Inflammatory macrophage treated with lipopolysaccharide for 1 hour (primary cell): ENCODE data around the gene MYMX.
A peak's percentile ranks its signal among the peaks of the same experiment; 100 is the strongest.

ENCODE experiments used
- DNase-seq, 2 donors: peaks; one replicate each; pipeline ENCODE4 v3.0.0-alpha.2; 2020 to 2022

Gene MYMX

GRCh38 chr6:44253307-44254101, 36.8 kb downstream of the MYMX start:
- DNase-seq, result peak in 1 of 2 donors; percentile 70

DNA sequence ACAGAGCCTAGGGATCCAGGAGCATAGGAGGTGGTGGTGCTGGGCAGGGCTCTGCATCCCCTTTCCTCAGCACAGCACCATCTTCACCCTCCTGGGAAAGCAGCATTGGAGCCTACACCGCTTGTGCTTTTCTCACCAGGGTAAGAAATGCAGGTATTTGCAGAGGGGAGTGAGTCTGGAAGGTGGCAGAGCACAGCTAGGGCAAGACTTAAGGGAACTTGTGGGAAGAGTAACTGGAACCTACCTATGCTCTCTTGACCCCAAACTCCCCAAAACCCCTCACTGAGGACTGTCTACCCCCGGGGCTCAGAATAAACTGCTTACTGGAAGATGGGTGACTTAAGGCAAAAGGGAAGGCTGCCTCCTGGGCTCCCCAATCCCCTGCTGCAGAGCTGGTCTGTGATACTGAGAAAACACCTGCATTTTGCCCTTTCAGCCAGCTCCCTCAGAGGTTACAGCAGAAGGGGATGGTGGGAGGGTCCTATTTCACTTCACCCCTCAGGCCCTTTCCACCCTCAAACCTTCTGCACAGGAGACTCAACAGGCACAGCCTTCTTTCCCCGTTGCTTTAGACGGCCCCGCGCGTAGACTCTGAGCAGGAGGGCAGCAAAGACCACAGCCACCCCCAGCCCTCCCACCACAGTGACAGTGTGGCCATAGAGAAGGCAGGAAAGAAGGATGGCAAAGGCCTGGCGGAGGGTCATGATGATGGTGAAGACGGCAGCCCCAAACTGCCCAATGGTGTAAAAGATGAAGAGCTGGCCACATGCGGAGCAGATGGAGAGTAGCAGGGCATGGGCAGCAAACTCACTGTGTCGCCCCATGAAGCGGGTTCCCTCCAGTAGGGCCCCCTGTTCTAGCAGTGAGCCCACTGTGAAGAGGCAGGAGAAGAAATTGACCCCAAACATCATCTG, 37.7 kb downstream of the MYMX start:
- no peak for DNase-seq

DNA sequence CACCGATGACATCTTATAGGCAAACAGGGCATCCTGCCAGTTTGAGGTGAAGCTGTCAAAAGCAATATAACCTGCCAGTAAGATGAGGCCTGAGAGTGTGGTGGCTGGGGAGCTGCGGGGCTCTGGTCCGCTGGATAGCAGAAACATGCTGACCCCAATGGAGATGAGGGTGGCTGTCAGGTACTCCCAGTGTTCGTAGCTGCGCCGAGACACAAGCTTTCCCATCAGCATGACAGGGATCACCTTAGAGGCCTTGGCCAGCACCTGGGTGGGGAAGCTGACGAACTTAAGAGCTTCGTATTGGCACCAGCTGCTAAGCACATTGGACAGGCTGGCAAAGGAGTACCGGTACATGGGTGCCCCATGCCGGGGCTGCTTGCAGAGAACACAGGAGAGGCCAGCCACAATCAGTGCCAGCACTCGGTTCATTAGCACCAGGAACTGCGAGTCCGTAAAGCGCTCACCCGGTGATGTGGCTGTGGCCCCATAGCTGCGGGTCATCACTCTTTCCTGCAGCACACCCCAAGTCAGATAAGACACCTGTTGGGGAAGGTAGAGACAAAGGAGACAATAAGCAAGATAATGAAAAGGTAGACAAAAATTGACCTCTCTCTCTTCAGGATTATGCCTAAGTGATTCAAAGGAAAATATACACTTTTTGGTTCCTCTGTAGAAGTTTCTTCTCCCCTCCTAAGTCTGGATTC, 38.5 kb downstream of the MYMX start:
- DNase-seq, result no peak

DNA sequence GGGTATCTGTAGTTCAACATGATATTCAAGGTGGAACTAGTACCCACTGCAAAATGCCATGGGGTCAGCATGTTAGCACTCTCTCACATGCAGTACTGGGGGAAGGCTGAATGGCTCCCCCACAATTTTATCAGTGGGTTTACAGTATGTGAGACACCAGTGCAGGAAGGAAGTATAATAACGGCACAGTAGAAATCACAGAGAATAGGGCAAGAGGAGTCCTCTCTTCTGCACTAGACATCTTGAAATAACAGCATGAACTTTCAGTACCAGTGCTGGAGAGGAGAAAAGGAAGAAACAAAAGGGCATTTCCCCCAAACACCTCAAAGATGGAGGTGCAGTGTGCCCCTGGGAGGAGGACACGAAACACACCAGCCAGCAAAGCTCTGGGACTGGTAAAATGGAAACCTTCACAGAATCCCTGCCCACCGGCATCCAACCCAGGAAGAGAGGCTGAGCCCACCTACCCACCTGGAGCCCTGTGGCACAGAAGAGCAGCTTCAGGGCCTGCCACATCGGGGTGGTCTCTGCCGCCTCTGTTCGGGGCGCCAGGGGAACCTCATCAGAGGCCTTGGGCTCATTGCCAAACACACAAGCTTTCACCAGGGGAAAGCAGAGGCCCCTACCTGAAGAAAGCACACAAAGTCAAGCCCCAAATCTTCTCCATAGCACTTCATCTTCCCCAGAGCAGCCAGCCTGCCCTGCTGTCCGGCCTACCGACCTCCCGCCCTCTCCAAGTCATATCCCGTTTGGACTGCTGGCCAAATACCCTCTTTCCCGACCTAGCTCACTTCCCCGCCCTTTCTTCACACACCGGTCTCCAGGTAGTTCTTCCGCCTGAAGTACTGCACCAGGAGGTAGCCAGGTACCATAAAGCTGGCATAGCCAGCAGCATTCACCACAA, 39.4 kb downstream of the MYMX start:
- DNase-seq, result no peak

GRCh38 chr6:44256775-44257024, 40.0 kb downstream of the MYMX start:
- DNase-seq, result peak in 1 of 2 donors; percentile 18

DNA sequence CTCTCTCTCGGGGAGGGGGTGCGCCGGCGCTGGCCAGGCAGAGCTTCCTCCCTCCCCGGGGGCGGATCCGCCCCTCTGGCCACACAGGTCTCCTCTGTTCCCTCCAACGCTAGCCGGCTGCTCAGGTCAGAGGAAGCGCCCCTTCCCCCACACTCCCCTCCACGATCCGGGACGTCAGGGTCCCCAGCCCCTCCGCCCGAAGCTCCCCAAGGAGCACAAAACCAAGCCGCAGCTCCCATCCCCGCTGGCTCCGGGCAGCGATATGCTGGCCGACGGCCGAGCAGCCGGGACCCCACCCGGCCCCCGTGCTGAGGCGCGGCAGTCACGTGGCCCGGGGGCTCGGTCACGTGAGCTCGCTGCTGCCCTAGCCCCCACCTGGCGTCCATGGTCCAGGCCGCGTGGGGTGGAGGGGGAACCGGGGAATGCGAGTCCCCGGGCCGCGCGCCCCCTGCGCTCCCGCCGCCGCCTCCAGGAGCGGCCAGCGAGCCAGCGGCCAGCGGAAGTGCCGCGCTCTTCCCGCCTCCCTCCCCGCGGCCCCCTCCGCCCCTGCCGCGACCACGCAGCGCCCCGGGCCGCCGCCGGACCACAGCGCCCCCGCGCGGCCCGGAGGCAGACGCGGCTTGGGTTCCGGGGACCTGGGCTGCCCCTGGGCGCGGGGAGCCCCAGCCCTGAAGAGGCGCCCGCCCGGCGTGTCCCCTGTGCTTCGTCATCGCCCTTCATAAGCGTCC, 40.5 kb downstream of the MYMX start, which contains the start of gene SLC35B2:
TSS of gene SLC35B2 (minus strand) at position 504 of the 728 bp plus-strand sequence. CDS start at position 386, 118 bp downstream.
- DNase-seq, result peak in 1 of 2 donors; percentile 63

DNA sequence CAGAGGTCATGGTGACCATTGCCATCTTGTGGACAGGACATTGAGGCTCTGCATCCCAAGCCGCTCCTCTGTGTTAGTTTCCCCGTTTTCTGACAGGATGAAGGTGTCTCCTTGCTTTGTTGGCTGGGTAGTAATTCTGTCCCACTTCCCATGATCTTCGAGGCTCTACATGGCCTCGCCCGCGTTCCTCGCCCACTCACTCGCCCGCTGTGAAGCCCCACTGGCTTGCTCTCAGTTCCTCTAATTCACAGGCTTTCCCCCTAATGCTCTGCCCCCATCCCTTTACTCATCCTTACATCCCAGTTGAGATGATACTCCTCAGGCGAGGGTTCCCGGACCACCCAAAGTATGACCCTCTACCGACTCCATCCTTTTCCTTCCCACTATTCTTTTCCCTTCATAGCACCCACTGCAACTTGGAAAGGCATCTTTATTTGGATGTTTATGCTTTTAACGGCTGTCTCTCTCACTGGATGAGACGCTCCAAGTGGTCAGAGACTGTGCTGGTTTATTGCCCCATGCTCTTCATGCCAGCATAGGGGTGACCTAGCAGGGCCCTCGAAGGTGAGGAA, 41.1 kb downstream of the MYMX start:
- DNase-seq, result peak; percentile 67 to 86

- DNase-seq, result no peak
These were observed 41.7 kb downstream of the MYMX start for GRCh38 chr6:44258325-44258863.

DNA sequence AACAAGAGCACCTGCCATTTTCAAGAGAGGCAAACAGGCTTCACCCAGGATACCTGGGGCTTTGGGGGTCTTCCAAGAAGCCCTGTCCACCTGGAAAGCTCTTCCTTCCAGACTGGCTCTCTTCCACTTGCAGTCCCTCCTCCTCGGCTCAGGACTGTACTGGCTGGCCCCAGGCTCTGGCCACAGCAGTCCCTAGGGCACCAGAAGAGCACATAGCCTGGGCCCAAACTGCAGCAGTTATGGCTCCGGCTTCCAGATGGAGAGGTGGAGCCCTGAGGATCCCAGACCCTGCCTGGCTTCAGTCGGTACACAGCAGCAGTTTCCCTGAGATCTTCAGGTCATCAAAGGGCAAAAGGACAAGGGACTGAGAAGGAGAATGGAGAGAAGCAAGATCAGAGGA, 42.2 kb downstream of the MYMX start:
- DNase-seq, result no peak

DNA sequence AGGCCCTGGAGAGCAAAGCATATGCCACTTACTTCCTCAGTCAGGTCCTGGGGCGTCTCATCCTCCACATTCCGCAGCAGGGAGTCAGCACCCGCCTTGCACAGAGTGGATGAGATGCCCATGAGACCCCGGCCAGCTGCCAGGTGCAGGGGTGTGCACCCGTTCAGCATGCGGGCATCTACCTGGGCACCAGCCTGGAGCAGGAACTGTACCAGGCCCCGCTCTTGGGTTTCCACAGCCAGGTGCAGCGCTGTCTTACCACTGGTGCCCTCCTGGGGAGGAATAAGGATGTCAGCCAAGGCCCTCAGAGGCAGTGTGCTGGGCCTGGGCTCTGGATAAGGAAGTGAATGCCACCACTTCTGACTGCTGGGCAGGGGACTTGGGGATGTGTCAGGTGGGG, 43.3 kb downstream of the MYMX start:
- DNase-seq, result no peak

GRCh38 chr6:44260451-44261297, 43.9 kb downstream of the MYMX start:
- no peak for DNase-seq

DNA sequence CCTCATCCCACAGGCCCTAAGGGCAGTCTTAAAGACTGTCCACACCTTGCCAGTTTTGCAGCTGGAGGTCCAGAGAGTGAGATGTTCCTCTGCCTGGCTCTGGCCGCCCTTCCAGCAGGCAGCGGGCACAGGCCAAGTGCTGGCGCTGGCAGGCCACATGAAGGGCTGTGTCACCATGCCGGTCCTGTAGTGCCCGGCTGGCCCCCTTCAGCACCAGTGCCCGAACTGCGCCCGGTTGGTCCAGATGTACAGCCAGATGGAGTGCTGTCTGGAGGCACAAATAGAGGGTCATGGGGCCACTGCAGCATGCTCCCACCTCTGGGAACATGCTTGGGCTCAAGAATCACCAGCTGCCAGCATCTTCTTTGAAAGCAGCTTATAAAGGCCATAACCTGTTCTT, 44.9 kb downstream of the MYMX start:
- DNase-seq, result no peak

DNA sequence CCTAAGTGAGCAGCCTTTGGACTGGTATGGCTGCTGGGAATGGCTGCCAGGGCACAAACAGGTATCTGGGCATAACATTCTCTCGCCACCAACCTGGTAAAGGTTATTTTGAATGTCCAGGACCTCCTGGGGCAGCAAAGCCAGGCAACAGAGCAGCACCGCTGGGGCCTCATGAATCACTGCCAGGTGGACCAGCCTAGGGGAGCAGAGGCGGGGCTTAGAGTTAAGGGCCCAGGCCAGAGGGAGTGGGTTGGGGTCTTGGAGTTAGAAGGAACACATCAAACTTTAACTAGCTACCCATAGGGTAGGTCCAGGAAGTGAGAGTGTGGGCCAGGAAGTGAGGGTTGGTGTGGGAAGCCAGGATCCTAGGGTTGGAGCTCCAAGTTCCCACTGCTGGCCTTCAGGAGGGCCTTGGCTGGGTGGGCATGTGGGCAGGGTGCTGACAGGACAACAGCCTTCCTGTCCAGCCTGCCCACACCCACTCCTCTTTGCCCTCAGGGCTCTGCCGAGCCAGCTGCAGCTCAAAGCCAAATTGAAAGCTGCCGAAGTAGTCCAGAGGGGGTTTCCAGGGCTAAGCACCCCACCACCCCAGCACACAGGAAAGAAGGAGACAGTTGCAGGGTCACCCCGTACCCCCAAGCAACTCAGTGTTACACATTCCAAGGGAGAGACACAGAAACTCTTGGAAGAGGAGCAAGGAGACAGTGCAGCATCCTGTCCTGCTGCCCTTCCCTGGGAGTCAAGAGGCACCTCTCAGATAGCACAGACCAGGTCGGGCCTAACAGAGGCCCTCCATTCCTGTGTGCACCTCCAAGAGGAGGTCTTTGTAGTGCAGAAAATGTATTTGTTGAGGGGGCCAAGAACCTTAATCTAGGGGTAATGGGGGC, 46.0 kb downstream of the MYMX start:
- peak; percentile 51 to 74 for DNase-seq

DNA sequence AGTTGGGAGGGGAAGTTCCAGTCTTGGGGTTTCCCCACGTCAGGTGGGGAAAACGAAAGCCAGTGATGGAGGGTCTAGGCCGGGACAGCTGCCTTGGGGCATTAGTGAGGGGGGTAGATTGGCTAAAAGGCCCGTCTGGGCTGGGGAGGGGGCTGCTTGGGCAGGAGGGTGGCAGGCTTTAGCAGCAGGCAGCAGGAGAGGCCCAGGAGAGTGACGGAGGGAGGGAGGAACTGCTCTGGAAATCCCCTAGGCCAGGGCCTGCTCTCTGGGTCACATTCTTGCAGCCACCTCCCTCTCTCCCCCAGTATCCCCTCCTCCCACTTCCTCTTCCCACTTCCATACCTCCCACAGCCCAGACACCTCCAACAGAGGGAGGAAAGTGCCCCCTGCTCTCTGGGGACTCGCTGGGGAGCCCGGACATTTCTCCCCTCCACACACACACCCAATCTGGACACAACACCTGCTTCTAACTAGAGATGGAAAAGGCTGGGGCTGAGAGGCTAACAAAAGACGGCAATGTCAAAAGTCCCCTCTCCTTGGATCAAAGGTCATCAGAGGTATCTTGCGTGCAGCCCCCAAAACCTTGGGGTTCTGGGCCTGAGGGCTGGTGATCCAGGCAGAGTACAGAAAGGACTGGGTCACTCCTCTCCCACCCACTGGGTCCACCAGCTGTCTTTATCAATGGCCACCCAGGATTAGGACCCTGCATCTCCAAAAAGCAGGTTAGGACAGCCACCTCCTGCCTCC, 46.8 kb downstream of the MYMX start:
- DNase-seq, result peak; percentile 64 to 74

GRCh38 chr6:44264154-44265006, 47.7 kb downstream of the MYMX start:
- DNase-seq, result peak; percentile 75 to 80

- peak; percentile 94 to 99 for DNase-seq
These were observed 48.4 kb downstream of the MYMX start, which contains the start of gene NFKBIE for GRCh38 chr6:44265007-44265721. NFKBIE (minus strand) TSS chr6:44265551; CDS start chr6:44265346, 205 bp downstream.
